Natural killer cell (primary cell): ENCODE results near the gene FUT1. TPM values are rescaled to one million over a fixed set of nuclear protein-coding genes. Genes with fewer than 3 reads are reported as not detected.
"Not testable (repeated sequence)": the region's sequence is repeated elsewhere in the genome, so short reads cannot be mapped to it uniquely, and the experiment has no call there.

Experiments
- ATAC-seq, 3 donors: fragments of 150-1000 bp in 2 of 3; fragments of 200-7000 bp in 1 of 3; cut with Tn5 transposase; 1 replicate in 1 of 3; 2 replicates in 2 of 3; pipeline ENCODE4 v1.10.0; 2021; ENCODE audit warnings: mild to moderate bottlenecking in 2 of 3, moderate library complexity in 2 of 3
- DNase-seq, 2 donors: peaks; one replicate each; pipeline versions ENCODE4 v3.0.0 to v3.0.0-alpha.2; 2013 to 2021; ENCODE audit warnings: mixed read lengths in 1 of 2
- H3K27ac ChIP-seq: one replicate; pipeline ENCODE4 v1.5.1; 2013; ENCODE audit warnings: mild to moderate bottlenecking, low read length
- H3K27me3 ChIP-seq: one replicate; pipeline ENCODE4 v1.6.1; 2013; ENCODE audit warnings: low read length; ENCODE audit not compliant: control insufficient read depth, insufficient read depth
- H3K36me3 ChIP-seq: one replicate; pipeline ENCODE4 v1.6.1; 2013; ENCODE audit warnings: low read length; ENCODE audit not compliant: control insufficient read depth, insufficient read depth
- H3K4me1 ChIP-seq: one replicate; pipeline ENCODE4 v1.6.1; 2013; ENCODE audit warnings: low read length; ENCODE audit not compliant: control insufficient read depth, insufficient read depth
- H3K4me3 ChIP-seq: one replicate; pipeline ENCODE4 v1.5.1; 2013; ENCODE audit warnings: low read length
- H3K9me3 ChIP-seq: one replicate; pipeline ENCODE4 v1.6.1; 2013; ENCODE audit warnings: low read length; ENCODE audit not compliant: control insufficient read depth, insufficient read depth
- H3K27ac Mint-ChIP-seq, 2 donors: one replicate each; pipeline ENCODE4 v1.8.0; 2022; ENCODE audit warnings: mild to moderate bottlenecking in 2 of 2, mixed read lengths in 2 of 2, moderate library complexity in 1 of 2
- H3K27me3 Mint-ChIP-seq, 2 donors: one replicate each; pipeline ENCODE4 v1.8.0; 2022; ENCODE audit warnings: low read depth in 2 of 2, mixed read lengths in 2 of 2
- H3K36me3 Mint-ChIP-seq: one replicate; pipeline ENCODE4 v1.8.0; 2022; ENCODE audit warnings: mixed read lengths
- H3K4me1 Mint-ChIP-seq, 2 donors: one replicate each; pipeline ENCODE4 v1.8.0; 2022; ENCODE audit warnings: mixed read lengths in 2 of 2
- H3K4me3 Mint-ChIP-seq: one replicate; pipeline ENCODE4 v1.8.0; 2022; ENCODE audit warnings: mild to moderate bottlenecking, moderate library complexity, mixed read lengths
- H3K9me3 Mint-ChIP-seq, 2 donors: one replicate each; pipeline ENCODE4 v1.8.0; 2022; ENCODE audit warnings: mixed read lengths in 2 of 2
- CTCF ChIP-seq: fragments of 200-600 bp; IDR thresholded peaks from one replicate; pipeline ENCODE4 v1.8.0; 2022; ENCODE audit warnings: antibody characterized with exemption
- WGBS: methylation state at CpG from one replicate; pipeline ENCODE4 v1.1.7; 2013; ENCODE audit warnings: missing lambda C conversion rate; ENCODE audit not compliant: insufficient coverage; 5-methylcytosine and 5-hydroxymethylcytosine counted together
- intact Hi-C: fragments of 100-400 bp; cut with micrococcal nuclease; formaldehyde crosslinking; loops from one replicate; pipeline ENCODE4 v1.14.2; 2022
- total RNA-seq, 4 donors: library from RNA; stranded (reverse); fragments of 120-200 nt in 1 of 4; gene quantifications; one replicate each; pipeline versions ENCODE4 v1.2.3 to v1.2.4, GENCODE V29; 2013 to 2022

The FUT1 gene
- total RNA-seq, 3 donors from 2014 or later (not counting 1 experiment from before 2014, with no cell fraction given), result 0.18 TPM; not detected in 2

DNA sequence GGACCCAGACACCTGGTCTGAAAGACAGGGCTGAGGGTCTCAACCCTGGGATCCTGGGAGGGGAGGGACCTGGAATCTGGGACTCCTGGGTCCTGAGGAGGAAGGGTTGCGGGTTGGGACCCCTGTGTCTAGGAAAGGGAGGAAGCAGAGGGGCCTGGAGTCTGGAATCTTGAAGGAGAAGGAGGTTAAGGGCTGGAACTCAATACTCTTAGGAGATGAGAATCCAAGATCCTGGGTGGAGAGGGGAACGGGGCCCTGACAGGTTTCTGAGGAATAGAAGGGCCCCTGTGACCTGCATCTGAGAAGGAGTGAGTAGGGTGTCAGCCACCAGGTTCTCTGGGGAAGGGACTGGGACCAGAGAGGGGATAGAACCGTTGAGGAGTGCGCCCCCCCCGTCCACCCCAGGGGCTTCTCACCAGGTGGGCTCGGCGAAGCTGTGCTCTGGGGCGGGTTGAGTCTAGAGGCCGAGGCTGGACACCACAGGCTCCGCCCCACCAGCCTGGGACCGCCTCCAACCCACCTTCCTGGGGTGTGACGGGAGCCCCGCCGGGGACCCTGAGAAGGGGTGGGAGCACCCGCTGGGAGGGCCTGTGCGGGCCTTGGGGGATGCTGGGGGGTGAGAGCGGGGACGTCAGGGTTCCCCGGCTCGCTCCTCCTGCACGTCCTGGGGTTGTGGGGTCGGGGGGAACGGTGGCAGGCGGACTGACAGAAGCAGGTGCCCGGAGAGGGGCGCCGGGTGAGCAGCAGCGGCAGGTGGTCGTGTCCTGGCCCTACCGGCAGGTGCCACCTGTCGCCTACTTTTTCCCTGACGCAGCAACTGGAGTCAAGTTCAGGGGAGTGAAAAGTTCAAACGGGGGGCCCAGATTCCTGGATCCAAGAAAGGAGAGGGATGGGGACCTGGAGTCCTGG lies 32.9 kb downstream of the FUT1 start, which contains the start of gene MAMSTR:
TSS of gene MAMSTR (minus strand) at position 463 of the 909 bp plus-strand sequence. CDS start 694 bp downstream, outside the sequence.
- Histone ChIP-seq H3K4me1 (peaks cover 26% of the 10 kb centered on the region), H3K36me3 (no peaks in the 10 kb centered on the region), H3K4me3 (peak within 1 kb of the TSS; percentile 71), H3K9me3 (no peaks in the 10 kb centered on the region), H3K27ac (peak within 1 kb of the TSS; percentile 88), H3K27me3 (no peaks in the 10 kb centered on the region)
- WGBS, result 89% methylated on average over 33 of the region's 33 CpGs
- H3K27me3 Mint-ChIP-seq, result no peaks in the 10 kb centered on the region
- no peak for DNase-seq
- ATAC-seq, result no peak
- no peak for TF ChIP-seq CTCF
- peaks cover 9 to 17% of the 10 kb centered on the region in 2 donors for H3K4me1 Mint-ChIP-seq
- intact Hi-C loops, result no loop called here
- peak within 1 kb of the TSS; percentile 93 to 97 for H3K27ac Mint-ChIP-seq
- peak within 1 kb of the TSS; percentile 95 for H3K4me3 Mint-ChIP-seq
- H3K9me3 Mint-ChIP-seq, result no peaks in the 10 kb centered on the region
- H3K36me3 Mint-ChIP-seq, result no peaks in the 10 kb centered on the region

- DNase-seq (no peak), ATAC-seq (no peak)
- Mint-ChIP-seq H3K27me3 (no peaks in the 10 kb centered on the region), H3K4me3 (no peak overlapping the region), H3K9me3 (no peaks in the 10 kb centered on the region), H3K36me3 (no peaks in the 10 kb centered on the region), H3K27ac (peak overlapping the region in 1 of 2 donors; percentile 52), H3K4me1 (peaks cover 9 to 24% of the 10 kb centered on the region in 2 donors)
- H3K4me3 ChIP-seq, result no peak overlapping the region
- 95% methylated on average over 15 of the region's 15 CpGs for WGBS
- H3K9me3 ChIP-seq, result no peaks in the 10 kb centered on the region
- peaks cover 28% of the 10 kb centered on the region for H3K4me1 ChIP-seq
- H3K27me3 ChIP-seq, result no peaks in the 10 kb centered on the region
- intact Hi-C loops, result no loop called here
- no peak for TF ChIP-seq CTCF
- H3K36me3 ChIP-seq, result no peaks in the 10 kb centered on the region
- H3K27ac ChIP-seq, result no peak overlapping the region
These were observed 33.7 kb downstream of the FUT1 start for GRCh38 chr19:48718711-48719231.

DNA sequence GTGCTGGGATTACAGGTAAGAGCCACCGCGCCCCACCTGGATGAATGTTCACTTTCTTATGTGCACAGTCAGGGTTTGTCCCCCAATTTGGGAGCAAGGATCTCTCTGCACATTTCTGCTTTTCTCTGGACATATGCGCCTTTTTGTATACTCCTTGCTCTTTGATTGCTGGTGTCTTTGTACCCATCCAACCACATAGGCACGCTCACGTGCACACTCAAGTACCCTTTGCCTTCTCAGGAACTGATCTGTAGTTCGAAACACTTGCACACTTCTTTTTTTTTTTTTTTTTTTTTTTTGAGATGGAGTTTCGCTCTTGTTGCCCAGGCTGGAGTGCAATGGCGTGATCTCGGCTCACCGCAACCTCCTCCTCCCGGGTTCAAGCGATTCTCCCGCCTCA lies 34.3 kb downstream of the FUT1 start:
- H3K36me3 ChIP-seq, H3K27me3 ChIP-seq, H3K36me3 Mint-ChIP-seq, H3K27ac ChIP-seq, H3K4me3 Mint-ChIP-seq, H3K27ac Mint-ChIP-seq, H3K9me3 ChIP-seq, H3K9me3 Mint-ChIP-seq, ATAC-seq, H3K4me3 ChIP-seq, intact Hi-C loops, H3K27me3 Mint-ChIP-seq, DNase-seq: not testable (repeated sequence)
- 95% methylated on average over 13 of the region's 13 CpGs for WGBS
- H3K4me1 Mint-ChIP-seq, result peaks cover 9 to 31% of the 10 kb centered on the region in 2 donors
- H3K4me1 ChIP-seq, result peaks cover 35% of the 10 kb centered on the region

- Histone ChIP-seq H3K4me1 (peaks cover 37% of the 10 kb centered on the region), H3K36me3 (no peaks in the 10 kb centered on the region), H3K4me3 (no peak overlapping the region), H3K27me3 (no peaks in the 10 kb centered on the region), H3K9me3 (no peaks in the 10 kb centered on the region), H3K27ac (no peak overlapping the region)
- no peak for ATAC-seq
- H3K4me3 Mint-ChIP-seq, result peak overlapping the region; percentile 49
- 73% methylated on average over 24 of the region's 24 CpGs for WGBS
- H3K9me3 Mint-ChIP-seq, result no peaks in the 10 kb centered on the region
- no peaks in the 10 kb centered on the region for H3K36me3 Mint-ChIP-seq
- no peak for DNase-seq
- H3K27ac Mint-ChIP-seq, result no peak overlapping the region
- peaks cover 9 to 35% of the 10 kb centered on the region in 2 donors for H3K4me1 Mint-ChIP-seq
- no peaks in the 10 kb centered on the region for H3K27me3 Mint-ChIP-seq
- TF ChIP-seq CTCF, result no peak
- intact Hi-C loops, result no loop called here
These were observed 35.7 kb downstream of the FUT1 start for GRCh38 chr19:48716562-48717291.
